GM23338 (cell line): ENCODE data around the gene RIPK4. TPM values are rescaled to one million over a fixed set of nuclear protein-coding genes. Genes with fewer than 3 reads are reported as not detected.

ENCODE experiments used
- CREB1 ChIP-seq: fragments of 250-450 bp; sonication (Bioruptor Pico); IDR thresholded peaks from 2 replicates; pipeline ENCODE4 v1.5.0; 2020; ENCODE audit warnings: low read depth, mild to moderate bottlenecking, moderate library complexity
- CTCF ChIP-seq, 2 experiments: fragments of 200-600 bp in 1 of 2; sonication (generic) in 1 of 2; conservative IDR thresholded peaks; 2 replicates each; pipeline versions ENCODE4 v1.5.1 to v1.6.1; 2016 to 2017; ENCODE audit warnings: antibody characterized with exemption in 2 of 2, low read depth in 2 of 2, mild to moderate bottlenecking in 2 of 2, moderate library complexity in 1 of 2
- EZH2 ChIP-seq: fragments of 200-600 bp; sonication (generic); IDR thresholded peaks from one replicate; pipeline ENCODE4 v1.8.0; 2017; ENCODE audit warnings: antibody characterized with exemption, mild to moderate bottlenecking, low read depth; ENCODE audit not compliant: unreplicated experiment
- EZH2phosphoT487 ChIP-seq: fragments of 200-600 bp; sonication (generic); IDR thresholded peaks from one replicate; pipeline ENCODE4 v1.8.1; 2018; ENCODE audit warnings: antibody characterized with exemption; ENCODE audit not compliant: unreplicated experiment
- JUNB ChIP-seq: IDR thresholded peaks from one replicate; pipeline ENCODE4 v1.6.1; 2016; ENCODE audit warnings: antibody characterized with exemption; ENCODE audit not compliant: unreplicated experiment
- POLR2AphosphoS5 ChIP-seq: IDR thresholded peaks from 2 replicates; pipeline ENCODE4 v1.6.1; 2016; ENCODE audit warnings: antibody characterized with exemption, low read depth
- ZNF462 ChIP-seq: fragments of 250-450 bp; sonication (Bioruptor Pico); IDR thresholded peaks from 2 replicates; pipeline ENCODE4 v1.5.0; 2020; ENCODE audit warnings: mild to moderate bottlenecking, moderate library complexity
- polyA plus RNA-seq: library from polyadenylated mRNA; unstranded; fragments of >200 nt; fragmentation: Nextera tagmentation; extraction: Ambion mirVana; gene quantifications from 2 replicates; pipeline ENCODE4 v1.2.1, GENCODE V29; 2016
- total RNA-seq: library from RNA; depleted of rRNA; stranded (reverse); fragments of >200 nt; shearing (Covaris generic); gene quantifications from 2 replicates; pipeline ENCODE4 v1.2.3, GENCODE V29; 2014

The RIPK4 gene
- total and polyA plus RNA-seq, 2 experiments from 2014 or later: 2.5 to 9.9 TPM

GRCh38 chr21:41713495-41714281, 53.2 kb downstream of the RIPK4 start (continued):
- no peak for TF ChIP-seq CTCF (conservative IDR thresholded peaks at IDR 0.05; ENCODE audit: low read depth in 2 of 2)
- no peak for TF ChIP-seq EZH2
- TF ChIP-seq CREB1 (CRISPR knock-in tag): no peak
- no peak for TF ChIP-seq ZNF462 (CRISPR knock-in tag)
- no peak for TF ChIP-seq JUNB
- TF ChIP-seq EZH2phosphoT487: no peak
- TF ChIP-seq POLR2AphosphoS5: no peak
